Measurements from ENCODE around the gene CDK14.

Gene CDK14

GRCh38 chr7:90708841-90709317 is 112.8 kb downstream of the CDK14 start:
- TF ChIP-seq CTCF (IDR thresholded peaks at IDR 0.05; ENCODE audit: control extremely low read depth, extremely low read depth, low read depth, missing control alignments): peak; percentile 67
- ChIA-PET POLR2A (interaction anchor here (0.6 to 1.3 kb wide), 2 partner anchors 13 to 551 kb away, joined by 3 read pairs; no protein-coding TSS in a partner anchor), CTCF (interaction anchor here (0.7 to 5.1 kb wide), 50 partner anchors 9 to 381 kb away, joined by 3 to 72 read pairs (median 4); no protein-coding TSS in a partner anchor)
- peak; percentile 45 for DNase-seq (ENCODE audit: extremely low spot score)

GRCh38 chr7:90709501-90710465 is 113.7 kb downstream of the CDK14 start:
- DNase-seq (ENCODE audit: extremely low spot score): no peak
- POLR2A ChIA-PET: interaction anchor here (0.6 to 1.3 kb wide), 2 partner anchors 14 to 552 kb away, joined by 3 read pairs; no protein-coding TSS in a partner anchor
- TF ChIP-seq CTCF (IDR thresholded peaks at IDR 0.05; ENCODE audit: control extremely low read depth, extremely low read depth, low read depth, missing control alignments): no peak
- CTCF ChIA-PET: interaction anchor here (0.7 to 5.1 kb wide), 43 partner anchors 9 to 380 kb away, joined by 3 to 72 read pairs (median 4); no protein-coding TSS in a partner anchor

- POLR2A ChIA-PET: no interaction called here
Observed at GRCh38 chr7:90710466-90710850, 114.3 kb downstream of the CDK14 start.

GRCh38 chr7:90713628-90714027 is 117.5 kb downstream of the CDK14 start:
- ChIA-PET POLR2A (no interaction called here), CTCF (interaction anchor here (0.7 to 3.3 kb wide), 7 partner anchors 12 to 320 kb away, joined by 3 to 20 read pairs (median 4); no protein-coding TSS in a partner anchor)
- no peak for DNase-seq (ENCODE audit: extremely low spot score)
- no peak for TF ChIP-seq CTCF (IDR thresholded peaks at IDR 0.05; ENCODE audit: control extremely low read depth, extremely low read depth, low read depth, missing control alignments)

More at GRCh38 chr7:90710466-90710850, 114.3 kb downstream of the CDK14 start:
- CTCF ChIA-PET: interaction anchor here (2.6 to 5.1 kb wide), 5 partner anchors 9 to 323 kb away, joined by 10 to 72 read pairs (median 37); no protein-coding TSS in a partner anchor
- TF ChIP-seq CTCF (IDR thresholded peaks at IDR 0.05; ENCODE audit: control extremely low read depth, extremely low read depth, low read depth, missing control alignments): no peak
- no peak for DNase-seq (ENCODE audit: extremely low spot score)

- no peak for DNase-seq (ENCODE audit: extremely low spot score)
- POLR2A ChIA-PET: no interaction called here
- CTCF ChIA-PET: interaction anchor here (0.7 to 3.3 kb wide), 5 partner anchors 8 to 319 kb away, joined by 3 to 20 read pairs (median 4); no protein-coding TSS in a partner anchor
- no peak for TF ChIP-seq CTCF (IDR thresholded peaks at IDR 0.05; ENCODE audit: control extremely low read depth, extremely low read depth, low read depth, missing control alignments)
Observed at GRCh38 chr7:90715067-90715466, 118.9 kb downstream of the CDK14 start.

- no peak for TF ChIP-seq CTCF (IDR thresholded peaks at IDR 0.05; ENCODE audit: control extremely low read depth, extremely low read depth, low read depth, missing control alignments)
- ChIA-PET POLR2A (no interaction called here), CTCF (interaction anchor here (0.9 to 6.6 kb wide), 3 partner anchors 9 to 317 kb away, joined by 3 to 72 read pairs (median 3); no protein-coding TSS in a partner anchor)
- DNase-seq (ENCODE audit: extremely low spot score): no peak
Observed at GRCh38 chr7:90717296-90718060, 121.4 kb downstream of the CDK14 start.

All from GM10248 (cell line).